Measurements from ENCODE around the gene CACNA1E. TPM values are rescaled to one million over a fixed set of nuclear protein-coding genes. Genes with fewer than 3 reads are reported as not detected.

CACNA1E gene
- total RNA-seq, 1 donor from 2014 or later, result 0.31 TPM

DNA sequence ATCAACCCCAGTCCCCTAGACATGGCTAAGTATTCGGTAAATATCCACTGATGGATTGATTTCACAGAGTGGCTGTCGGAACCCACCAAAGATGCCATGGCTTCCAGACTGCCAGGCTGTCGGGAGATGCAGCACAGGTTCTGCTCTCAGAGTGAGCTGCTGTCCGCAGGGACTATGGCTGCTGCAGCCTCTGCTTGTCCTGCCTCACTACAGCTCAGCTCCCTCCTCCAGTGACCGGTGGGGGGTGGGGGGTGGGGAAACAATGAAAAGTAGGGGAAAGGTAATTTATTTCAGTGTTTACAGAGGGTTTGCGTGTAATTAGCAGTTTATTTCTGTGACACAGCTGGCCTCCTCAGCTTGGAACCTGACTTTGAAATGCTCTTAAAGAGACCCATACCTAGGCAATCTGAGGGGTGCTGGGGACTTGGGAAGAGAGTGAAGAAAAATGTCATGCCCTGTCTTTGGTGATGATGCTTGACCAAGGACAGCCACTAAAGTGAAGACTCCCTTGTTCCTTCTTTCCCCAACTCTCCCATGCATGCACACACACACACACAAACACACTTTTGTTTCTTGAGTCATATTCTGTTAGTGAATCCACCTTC lies 109.0 kb downstream of the CACNA1E start:
- H3K27me3 Mint-ChIP-seq (ENCODE audit: unreplicated experiment), result no peaks in the 10 kb centered on the region
- TF ChIP-seq, protein P1, sequence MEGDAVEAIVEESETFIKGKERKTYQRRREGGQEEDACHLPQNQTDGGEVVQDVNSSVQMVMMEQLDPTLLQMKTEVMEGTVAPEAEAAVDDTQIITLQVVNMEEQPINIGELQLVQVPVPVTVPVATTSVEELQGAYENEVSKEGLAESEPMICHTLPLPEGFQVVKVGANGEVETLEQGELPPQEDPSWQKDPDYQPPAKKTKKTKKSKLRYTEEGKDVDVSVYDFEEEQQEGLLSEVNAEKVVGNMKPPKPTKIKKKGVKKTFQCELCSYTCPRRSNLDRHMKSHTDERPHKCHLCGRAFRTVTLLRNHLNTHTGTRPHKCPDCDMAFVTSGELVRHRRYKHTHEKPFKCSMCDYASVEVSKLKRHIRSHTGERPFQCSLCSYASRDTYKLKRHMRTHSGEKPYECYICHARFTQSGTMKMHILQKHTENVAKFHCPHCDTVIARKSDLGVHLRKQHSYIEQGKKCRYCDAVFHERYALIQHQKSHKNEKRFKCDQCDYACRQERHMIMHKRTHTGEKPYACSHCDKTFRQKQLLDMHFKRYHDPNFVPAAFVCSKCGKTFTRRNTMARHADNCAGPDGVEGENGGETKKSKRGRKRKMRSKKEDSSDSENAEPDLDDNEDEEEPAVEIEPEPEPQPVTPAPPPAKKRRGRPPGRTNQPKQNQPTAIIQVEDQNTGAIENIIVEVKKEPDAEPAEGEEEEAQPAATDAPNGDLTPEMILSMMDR (IDR thresholded peaks at IDR 0.05; ENCODE audit: unreplicated experiment), result no peak
- H3K27ac Mint-ChIP-seq (ENCODE audit: unreplicated experiment), result no peak overlapping the region
- no peaks in the 10 kb centered on the region for H3K9me3 Mint-ChIP-seq (ENCODE audit: unreplicated experiment)
- H3K4me1 Mint-ChIP-seq (ENCODE audit: unreplicated experiment), result no peaks in the 10 kb centered on the region
- H3K36me3 Mint-ChIP-seq (ENCODE audit: low read depth, unreplicated experiment), result no peaks in the 10 kb centered on the region
- no peak for DNase-seq (ENCODE audit: low spot score)
- no peak overlapping the region for H3K4me3 Mint-ChIP-seq (ENCODE audit: unreplicated experiment)

DNA sequence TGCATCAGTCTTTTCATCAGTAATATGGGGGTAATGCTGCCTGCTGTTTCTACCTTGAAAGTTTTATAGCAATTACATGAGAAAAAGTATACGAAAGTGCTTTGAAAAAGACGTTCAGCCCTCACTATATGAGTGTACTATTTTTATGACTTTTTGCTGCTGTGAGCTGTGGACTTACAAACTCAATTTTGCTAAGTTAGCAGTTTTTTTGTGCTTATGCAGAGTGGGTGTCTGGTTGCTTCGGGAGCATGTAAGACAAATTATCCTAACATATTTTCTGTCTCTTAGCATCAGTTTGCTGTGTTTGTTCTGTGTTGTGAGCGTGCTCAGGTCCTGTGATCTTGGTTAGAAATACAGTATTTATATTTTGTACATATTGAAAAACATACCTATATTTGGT lies 109.7 kb downstream of the CACNA1E start:
- H3K4me1 Mint-ChIP-seq (ENCODE audit: unreplicated experiment), result no peaks in the 10 kb centered on the region
- H3K4me3 Mint-ChIP-seq (ENCODE audit: unreplicated experiment), result no peak overlapping the region
- H3K27me3 Mint-ChIP-seq (ENCODE audit: unreplicated experiment), result no peaks in the 10 kb centered on the region
- no peak overlapping the region for H3K27ac Mint-ChIP-seq (ENCODE audit: unreplicated experiment)
- H3K9me3 Mint-ChIP-seq (ENCODE audit: unreplicated experiment), result no peaks in the 10 kb centered on the region
- TF ChIP-seq, protein P1 (IDR thresholded peaks at IDR 0.05; ENCODE audit: unreplicated experiment), result no peak
- no peaks in the 10 kb centered on the region for H3K36me3 Mint-ChIP-seq (ENCODE audit: low read depth, unreplicated experiment)
- no peak for DNase-seq (ENCODE audit: low spot score)

DNA sequence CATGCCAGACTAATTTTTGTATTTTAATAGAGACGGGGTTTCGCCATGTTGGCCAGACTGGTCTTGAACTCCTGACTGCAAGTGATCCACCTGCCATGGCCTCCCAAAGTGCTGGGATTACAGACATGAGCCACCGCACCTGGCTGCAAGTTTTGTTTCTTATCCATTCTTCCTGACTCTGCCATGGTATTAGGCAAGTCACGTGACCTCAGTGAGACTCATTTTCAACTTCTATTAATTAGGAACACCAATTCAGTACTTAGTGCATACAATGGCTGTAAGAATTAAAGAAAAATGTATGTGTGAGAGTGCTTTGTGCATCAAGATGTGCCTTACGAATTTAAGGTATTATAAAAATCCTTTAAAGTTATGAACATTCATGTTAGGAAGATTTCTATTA lies 111.2 kb downstream of the CACNA1E start:
- H3K27me3 Mint-ChIP-seq (ENCODE audit: unreplicated experiment), result peaks cover 3% of the 10 kb centered on the region

DNA sequence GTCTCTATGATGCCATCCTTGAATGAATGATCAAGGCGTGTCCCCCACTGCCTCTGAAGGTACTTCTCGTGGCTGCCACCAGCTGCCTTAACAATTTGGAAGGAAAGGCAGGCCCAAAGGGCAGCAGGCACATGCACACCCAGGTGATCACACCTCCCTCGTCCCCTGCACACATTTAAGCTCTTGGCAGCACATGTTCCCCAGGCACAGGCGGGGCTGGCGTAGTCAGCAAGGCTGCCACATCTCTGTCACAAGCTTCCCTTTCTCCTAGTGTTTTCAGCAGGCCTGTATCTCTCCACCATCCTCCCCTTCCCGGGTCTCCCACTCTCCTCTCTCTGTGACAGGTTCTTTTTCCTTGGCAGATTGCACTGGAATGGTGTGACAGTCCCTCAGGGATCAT lies 111.9 kb downstream of the CACNA1E start:
- TF ChIP-seq, protein P1 (IDR thresholded peaks at IDR 0.05; ENCODE audit: unreplicated experiment), result no peak
- Mint-ChIP-seq H3K4me3 (ENCODE audit: unreplicated experiment) (no peak overlapping the region), H3K36me3 (ENCODE audit: low read depth, unreplicated experiment) (no peaks in the 10 kb centered on the region), H3K27ac (ENCODE audit: unreplicated experiment) (no peak overlapping the region), H3K27me3 (ENCODE audit: unreplicated experiment) (peaks cover 3% of the 10 kb centered on the region), H3K4me1 (ENCODE audit: unreplicated experiment) (no peaks in the 10 kb centered on the region), H3K9me3 (ENCODE audit: unreplicated experiment) (no peaks in the 10 kb centered on the region)
- DNase-seq (ENCODE audit: low spot score), result no peak

More for the DNA sequence above, 111.2 kb downstream of the CACNA1E start:
- DNase-seq (ENCODE audit: low spot score), result no peak
- Mint-ChIP-seq H3K27ac (ENCODE audit: unreplicated experiment) (no peak overlapping the region), H3K4me1 (ENCODE audit: unreplicated experiment) (no peaks in the 10 kb centered on the region), H3K36me3 (ENCODE audit: low read depth, unreplicated experiment) (no peaks in the 10 kb centered on the region), H3K4me3 (ENCODE audit: unreplicated experiment) (no peak overlapping the region), H3K9me3 (ENCODE audit: unreplicated experiment) (no peaks in the 10 kb centered on the region)
- TF ChIP-seq, protein P1 (IDR thresholded peaks at IDR 0.05; ENCODE audit: unreplicated experiment), result no peak

DNA sequence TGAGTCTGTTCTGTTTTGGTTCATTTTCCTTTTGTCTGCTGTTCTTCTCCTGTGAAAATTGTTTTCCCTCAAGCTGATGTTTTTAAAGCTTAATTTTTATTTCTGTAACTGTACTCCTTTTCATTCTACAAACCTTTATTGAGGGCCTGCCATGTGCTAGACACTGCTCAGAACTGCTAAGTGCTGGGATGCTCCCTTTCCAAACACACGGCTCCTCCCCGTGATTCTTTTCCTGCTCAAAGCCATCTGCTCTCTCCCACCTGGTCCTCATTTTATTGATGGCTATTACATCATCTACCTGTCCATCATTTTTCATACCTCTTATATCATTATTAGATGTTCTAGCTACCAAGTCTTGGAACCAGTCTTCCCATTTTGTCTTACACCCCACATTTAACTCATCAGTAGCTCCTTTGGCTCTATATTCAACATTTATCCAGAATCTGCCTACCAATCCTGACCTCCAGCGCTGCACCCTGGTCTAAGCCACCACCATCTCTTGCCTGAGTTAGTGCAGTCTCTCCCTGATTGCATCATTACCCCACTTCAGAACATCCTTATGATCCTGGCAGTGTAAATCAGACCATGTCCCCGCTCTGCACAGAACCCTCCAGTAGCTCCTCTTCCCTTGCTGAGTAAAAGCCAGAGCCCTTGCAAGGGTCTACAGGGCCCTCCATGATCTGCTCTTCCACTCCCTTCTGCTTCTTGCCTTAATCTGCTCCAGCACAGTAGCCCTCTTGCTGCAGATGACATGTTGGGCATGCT lies 118.1 kb downstream of the CACNA1E start:
- no peaks in the 10 kb centered on the region for H3K4me1 Mint-ChIP-seq (ENCODE audit: unreplicated experiment)
- DNase-seq (ENCODE audit: low spot score), result no peak
- TF ChIP-seq, protein P1 (IDR thresholded peaks at IDR 0.05; ENCODE audit: unreplicated experiment), result no peak
- no peaks in the 10 kb centered on the region for H3K36me3 Mint-ChIP-seq (ENCODE audit: low read depth, unreplicated experiment)
- no peak overlapping the region for H3K4me3 Mint-ChIP-seq (ENCODE audit: unreplicated experiment)
- no peak overlapping the region for H3K27ac Mint-ChIP-seq (ENCODE audit: unreplicated experiment)
- H3K9me3 Mint-ChIP-seq (ENCODE audit: unreplicated experiment), result no peaks in the 10 kb centered on the region
- H3K27me3 Mint-ChIP-seq (ENCODE audit: unreplicated experiment), result peaks cover 8% of the 10 kb centered on the region
